HL-60 (cell line): Measurements from ENCODE around the gene DNTTIP2.

Source experiments
- DNase-seq, 2 experiments: peaks; one replicate each; pipeline ENCODE4 v3.0.0-alpha.2; 2010 to 2020; ENCODE audit warnings: low read depth in 1 of 2, low spot score in 1 of 2
- H3K27ac ChIP-seq: fragments of 250-450 bp; sonication (Bioruptor Pico); replicated peaks from 2 replicates; pipeline ENCODE4 v1.5.1; 2020; ENCODE audit warnings: mild to moderate bottlenecking, moderate library complexity
- H3K27me3 ChIP-seq: fragments of 250-450 bp; sonication (Bioruptor Pico); 2 replicates; pipeline ENCODE4 v1.5.1; 2021; ENCODE audit warnings: mild to moderate bottlenecking, moderate library complexity; ENCODE audit not compliant: insufficient read depth, poor library complexity, severe bottlenecking
- H3K4me3 ChIP-seq: replicated peaks from 2 replicates; pipeline ENCODE4 v1.5.1; 2011; ENCODE audit warnings: mild to moderate bottlenecking, control low read depth, low read length; ENCODE audit not compliant: insufficient read depth
- CTCF ChIP-seq: IDR thresholded peaks from one replicate; pipeline ENCODE4 v1.5.1; 2011; ENCODE audit warnings: low read length, control low read depth, inconsistent platforms; ENCODE audit not compliant: insufficient read depth
- GABPA ChIP-seq: IDR thresholded peaks from 2 replicates; pipeline ENCODE4 v1.6.1; 2012; ENCODE audit warnings: low read depth
- POLR2AphosphoS5 ChIP-seq: IDR thresholded peaks from 2 replicates; pipeline ENCODE4 v1.6.1; 2012; ENCODE audit warnings: low read depth
- REST ChIP-seq: IDR thresholded peaks from 2 replicates; pipeline ENCODE4 v1.6.1; 2012; ENCODE audit warnings: low read depth; ENCODE audit not compliant: insufficient replicate concordance
- SPI1 ChIP-seq: IDR thresholded peaks from 2 replicates; pipeline ENCODE4 v1.6.1; 2012; ENCODE audit warnings: low read depth, mild to moderate bottlenecking, borderline replicate concordance

The DNTTIP2 gene

GRCh38 chr1:93821423-93822144, 57.4 kb downstream of the DNTTIP2 start:
- TF ChIP-seq SPI1 (no peak), REST (no peak), GABPA (no peak), POLR2AphosphoS5 (no peak), CTCF (no peak)
- no peak overlapping the region for H3K27ac ChIP-seq

GRCh38 chr1:93820554-93821422, 58.2 kb downstream of the DNTTIP2 start:
- no peak for DNase-seq
- Histone ChIP-seq H3K27ac (no peak overlapping the region), H3K27me3 (no peaks in the 10 kb centered on the region), H3K4me3 (no peak overlapping the region)
- TF ChIP-seq GABPA (no peak), POLR2AphosphoS5 (no peak), CTCF (no peak), SPI1 (no peak), REST (no peak)

More at GRCh38 chr1:93821423-93822144, 57.4 kb downstream of the DNTTIP2 start:
- H3K27me3 ChIP-seq: no peaks in the 10 kb centered on the region
- no peak overlapping the region for H3K4me3 ChIP-seq
- DNase-seq: no peak

- no peak for TF ChIP-seq POLR2AphosphoS5
- no peak for TF ChIP-seq CTCF
- no peak for TF ChIP-seq REST
- no peak for TF ChIP-seq SPI1
- no peak for TF ChIP-seq GABPA
- no peak for DNase-seq
- no peaks in the 10 kb centered on the region for H3K27me3 ChIP-seq
- H3K27ac ChIP-seq: no peak overlapping the region
- H3K4me3 ChIP-seq: no peak overlapping the region
These were observed 60.4 kb downstream of the DNTTIP2 start for GRCh38 chr1:93818570-93818959.
